Measurements from ENCODE around the gene MARVELD1.

DNA sequence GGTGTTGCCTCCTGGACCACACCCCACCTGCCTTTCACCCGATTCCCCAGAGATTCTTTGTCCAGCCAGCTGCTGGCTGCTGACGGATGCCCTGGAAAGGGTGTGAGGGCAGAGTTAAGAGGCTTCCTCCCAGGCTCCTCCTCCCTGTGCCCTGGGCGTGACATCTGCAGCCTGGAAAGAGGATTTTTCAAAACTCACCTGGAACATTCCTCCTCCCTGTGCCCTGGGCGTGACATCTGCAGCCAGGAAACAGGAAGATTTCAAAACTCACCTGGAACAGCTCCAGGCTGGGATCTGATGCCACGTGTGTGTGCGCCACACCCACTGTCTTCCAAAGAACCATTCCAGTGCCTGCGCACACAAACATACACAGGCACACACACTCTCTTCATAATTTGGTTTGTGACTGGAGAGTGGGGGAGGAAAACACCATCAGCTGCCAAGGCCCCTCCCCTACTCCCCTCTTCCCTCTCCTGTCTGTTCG is 5.2 kb downstream of the MARVELD1 start:
- TF ChIP-seq POLR2A (IDR thresholded peaks at IDR 0.05) = no peak
- TF ChIP-seq, protein P1, sequence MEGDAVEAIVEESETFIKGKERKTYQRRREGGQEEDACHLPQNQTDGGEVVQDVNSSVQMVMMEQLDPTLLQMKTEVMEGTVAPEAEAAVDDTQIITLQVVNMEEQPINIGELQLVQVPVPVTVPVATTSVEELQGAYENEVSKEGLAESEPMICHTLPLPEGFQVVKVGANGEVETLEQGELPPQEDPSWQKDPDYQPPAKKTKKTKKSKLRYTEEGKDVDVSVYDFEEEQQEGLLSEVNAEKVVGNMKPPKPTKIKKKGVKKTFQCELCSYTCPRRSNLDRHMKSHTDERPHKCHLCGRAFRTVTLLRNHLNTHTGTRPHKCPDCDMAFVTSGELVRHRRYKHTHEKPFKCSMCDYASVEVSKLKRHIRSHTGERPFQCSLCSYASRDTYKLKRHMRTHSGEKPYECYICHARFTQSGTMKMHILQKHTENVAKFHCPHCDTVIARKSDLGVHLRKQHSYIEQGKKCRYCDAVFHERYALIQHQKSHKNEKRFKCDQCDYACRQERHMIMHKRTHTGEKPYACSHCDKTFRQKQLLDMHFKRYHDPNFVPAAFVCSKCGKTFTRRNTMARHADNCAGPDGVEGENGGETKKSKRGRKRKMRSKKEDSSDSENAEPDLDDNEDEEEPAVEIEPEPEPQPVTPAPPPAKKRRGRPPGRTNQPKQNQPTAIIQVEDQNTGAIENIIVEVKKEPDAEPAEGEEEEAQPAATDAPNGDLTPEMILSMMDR (IDR thresholded peaks at IDR 0.05) = no peak

Measured in testis (tissue), 2 donors.